Breast epithelium (tissue), 3 donors: ENCODE measurements around the gene BHLHE41.

Source experiments
- CTCF ChIP-seq, 3 donors: fragments of 450-650 bp; IDR thresholded peaks; one replicate each; pipeline ENCODE4 v1.5.1; 2016 to 2017; ENCODE audit warnings: antibody characterized with exemption in 3 of 3, mild to moderate bottlenecking in 3 of 3, moderate library complexity in 3 of 3
- POLR2A ChIP-seq: fragments of 450-650 bp; IDR thresholded peaks from one replicate; pipeline ENCODE4 v1.6.1; 2016; ENCODE audit warnings: antibody characterized with exemption, mild to moderate bottlenecking, moderate library complexity
- POLR2AphosphoS5 ChIP-seq, 3 donors: sonication (generic); formaldehyde crosslinking; IDR thresholded peaks; one replicate each; pipeline ENCODE4 v1.6.1; 2017; ENCODE audit warnings: antibody characterized with exemption in 3 of 3

DNA sequence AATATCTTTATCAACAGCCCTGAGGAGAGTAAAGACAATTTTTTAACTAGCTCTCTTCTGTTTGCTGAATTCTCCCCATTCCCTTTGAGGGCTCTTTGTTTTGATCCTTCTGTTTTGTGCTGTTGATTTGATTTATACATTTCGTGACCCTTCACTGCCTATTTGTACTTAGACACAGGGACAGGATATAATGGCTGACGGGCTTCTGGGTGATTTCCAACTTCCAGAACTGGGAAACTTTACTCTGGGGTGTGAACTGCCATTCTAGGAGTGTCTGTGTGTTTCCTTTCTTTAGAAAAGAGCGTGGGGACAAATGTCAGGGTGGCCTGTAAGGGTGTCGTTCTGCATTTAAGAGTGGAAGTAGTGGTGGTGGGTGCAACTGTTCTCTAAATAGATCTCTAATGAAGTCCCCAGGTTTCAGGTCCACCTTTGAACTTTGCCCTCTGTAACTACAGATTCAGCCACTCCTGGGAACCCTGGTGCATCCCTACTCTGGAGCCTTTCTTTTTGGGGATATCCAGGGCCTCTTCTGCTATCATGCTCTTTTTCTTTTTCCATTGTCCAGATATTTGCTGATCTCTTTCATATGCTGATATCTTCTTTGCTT, 48.2 kb upstream of the BHLHE41 start:
- TF ChIP-seq CTCF (IDR thresholded peaks at IDR 0.05) (no peak), POLR2A (no peak), POLR2AphosphoS5 (IDR thresholded peaks at IDR 0.05) (no peak)
